ENCODE results near the gene TRABD. TPM values are rescaled to one million over a fixed set of nuclear protein-coding genes. Genes with fewer than 3 reads are reported as not detected.
"Not testable (repeated sequence)": the region's sequence is repeated elsewhere in the genome, so short reads cannot be mapped to it uniquely, and the experiment has no call there.

TRABD gene
- total RNA-seq, 1 donor from 2014 or later, result 40.3 TPM

DNA sequence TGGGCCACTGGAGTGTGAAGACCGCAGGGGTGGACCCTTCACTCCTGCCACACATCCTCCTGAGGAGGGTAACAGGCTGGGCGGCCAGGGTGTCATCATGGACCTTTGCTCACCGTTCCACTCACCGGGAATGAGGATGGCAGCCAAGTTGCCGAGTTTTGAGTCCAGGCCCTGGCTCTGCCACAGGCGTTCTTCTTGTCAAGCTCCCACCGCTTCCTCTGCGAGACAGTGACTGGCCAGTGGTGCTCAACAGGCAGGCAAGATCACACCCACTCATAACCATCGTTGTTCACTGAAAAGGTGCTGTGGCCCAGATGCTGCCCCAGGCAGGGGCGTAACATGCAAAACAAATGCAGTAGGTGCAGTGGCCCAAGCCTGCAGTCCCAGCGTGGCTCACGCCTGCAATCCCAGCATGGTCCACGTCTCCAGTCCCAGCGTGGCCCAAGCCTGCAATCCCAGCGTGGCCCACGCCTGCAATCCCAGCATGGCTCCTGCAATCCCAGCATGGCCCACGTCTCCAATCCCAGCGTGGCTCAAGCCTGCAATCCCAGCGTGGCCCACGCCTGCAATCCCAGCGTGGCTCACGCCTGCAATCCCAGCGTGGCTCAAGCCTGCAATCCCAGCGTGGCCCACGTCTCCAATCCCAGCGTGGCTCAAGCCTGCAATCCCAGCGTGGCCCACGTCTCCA lies 20.1 kb upstream of the TRABD start:
- DNase-seq (ENCODE audit: extremely low spot score in 2 of 2), result no peak
- intact Hi-C loops (cut with DNase I), result no loop called here
- no peak overlapping the region for H3K27ac ChIP-seq
- no peak overlapping the region for H3K4me3 ChIP-seq
- H3K4me1 ChIP-seq, result peaks cover 8% of the 10 kb centered on the region
- no peaks in the 10 kb centered on the region for H3K27me3 ChIP-seq
- H3K36me3 ChIP-seq, result no peaks in the 10 kb centered on the region
- no peaks in the 10 kb centered on the region for H3K9me3 ChIP-seq
- TF ChIP-seq POLR2A (IDR thresholded peaks at IDR 0.05) (no peak), POLR2AphosphoS5 (IDR thresholded peaks at IDR 0.05; ENCODE audit: insufficient read depth in 1 of 2, low read depth in 1 of 2) (no peak)
- TF ChIP-seq, protein P1, sequence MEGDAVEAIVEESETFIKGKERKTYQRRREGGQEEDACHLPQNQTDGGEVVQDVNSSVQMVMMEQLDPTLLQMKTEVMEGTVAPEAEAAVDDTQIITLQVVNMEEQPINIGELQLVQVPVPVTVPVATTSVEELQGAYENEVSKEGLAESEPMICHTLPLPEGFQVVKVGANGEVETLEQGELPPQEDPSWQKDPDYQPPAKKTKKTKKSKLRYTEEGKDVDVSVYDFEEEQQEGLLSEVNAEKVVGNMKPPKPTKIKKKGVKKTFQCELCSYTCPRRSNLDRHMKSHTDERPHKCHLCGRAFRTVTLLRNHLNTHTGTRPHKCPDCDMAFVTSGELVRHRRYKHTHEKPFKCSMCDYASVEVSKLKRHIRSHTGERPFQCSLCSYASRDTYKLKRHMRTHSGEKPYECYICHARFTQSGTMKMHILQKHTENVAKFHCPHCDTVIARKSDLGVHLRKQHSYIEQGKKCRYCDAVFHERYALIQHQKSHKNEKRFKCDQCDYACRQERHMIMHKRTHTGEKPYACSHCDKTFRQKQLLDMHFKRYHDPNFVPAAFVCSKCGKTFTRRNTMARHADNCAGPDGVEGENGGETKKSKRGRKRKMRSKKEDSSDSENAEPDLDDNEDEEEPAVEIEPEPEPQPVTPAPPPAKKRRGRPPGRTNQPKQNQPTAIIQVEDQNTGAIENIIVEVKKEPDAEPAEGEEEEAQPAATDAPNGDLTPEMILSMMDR (IDR thresholded peaks at IDR 0.05), result no peak

DNA sequence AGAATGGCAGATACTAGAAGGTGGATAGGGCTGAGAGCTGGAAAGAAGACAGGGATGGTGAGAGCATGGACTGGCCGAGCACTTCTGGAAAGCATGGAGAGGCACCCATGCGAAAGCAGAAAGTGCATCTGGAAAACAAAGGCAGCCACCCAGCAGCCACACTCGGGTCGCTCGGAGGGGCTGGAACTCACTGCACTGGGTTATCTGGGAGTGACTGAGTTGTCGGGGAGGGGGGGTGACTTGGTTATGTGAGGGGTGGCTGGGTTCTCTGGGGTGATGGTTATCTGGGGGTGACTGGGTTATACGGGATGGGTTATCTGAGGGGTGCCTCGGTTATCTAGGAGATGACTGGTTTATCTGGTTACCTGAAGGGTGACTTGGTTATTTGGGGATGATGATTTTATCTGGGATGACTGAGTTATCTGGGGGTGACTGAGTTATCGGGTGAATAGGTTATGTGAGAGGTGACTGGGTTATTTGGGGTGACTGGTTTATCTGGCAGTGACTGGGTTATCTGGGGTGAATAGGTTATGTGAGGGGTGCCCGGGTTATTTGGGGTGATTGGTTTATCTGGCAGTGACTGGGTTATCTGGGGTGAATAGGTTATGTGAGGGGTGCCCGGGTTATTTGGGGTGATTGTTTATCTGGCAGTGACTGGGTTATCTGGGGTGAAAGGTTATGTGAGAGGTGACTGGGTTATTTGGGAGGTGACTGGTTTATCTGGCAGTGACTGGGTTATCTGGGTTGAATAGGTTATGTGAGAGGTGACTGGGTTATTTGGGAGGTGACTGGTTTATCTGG lies 17.8 kb upstream of the TRABD start:
- Histone ChIP-seq H3K27ac (no peak overlapping the region), H3K36me3 (no peaks in the 10 kb centered on the region), H3K9me3 (no peaks in the 10 kb centered on the region), H3K4me3 (no peak overlapping the region), H3K4me1 (peaks cover 18% of the 10 kb centered on the region), H3K27me3 (no peaks in the 10 kb centered on the region)
- no peak for DNase-seq (ENCODE audit: extremely low spot score in 2 of 2)
- intact Hi-C loops (cut with DNase I), result no loop called here
- TF ChIP-seq, protein P1 (IDR thresholded peaks at IDR 0.05), result no peak
- TF ChIP-seq POLR2A (IDR thresholded peaks at IDR 0.05), result no peak
- TF ChIP-seq POLR2AphosphoS5 (IDR thresholded peaks at IDR 0.05; ENCODE audit: insufficient read depth in 1 of 2, low read depth in 1 of 2), result no peak

DNA sequence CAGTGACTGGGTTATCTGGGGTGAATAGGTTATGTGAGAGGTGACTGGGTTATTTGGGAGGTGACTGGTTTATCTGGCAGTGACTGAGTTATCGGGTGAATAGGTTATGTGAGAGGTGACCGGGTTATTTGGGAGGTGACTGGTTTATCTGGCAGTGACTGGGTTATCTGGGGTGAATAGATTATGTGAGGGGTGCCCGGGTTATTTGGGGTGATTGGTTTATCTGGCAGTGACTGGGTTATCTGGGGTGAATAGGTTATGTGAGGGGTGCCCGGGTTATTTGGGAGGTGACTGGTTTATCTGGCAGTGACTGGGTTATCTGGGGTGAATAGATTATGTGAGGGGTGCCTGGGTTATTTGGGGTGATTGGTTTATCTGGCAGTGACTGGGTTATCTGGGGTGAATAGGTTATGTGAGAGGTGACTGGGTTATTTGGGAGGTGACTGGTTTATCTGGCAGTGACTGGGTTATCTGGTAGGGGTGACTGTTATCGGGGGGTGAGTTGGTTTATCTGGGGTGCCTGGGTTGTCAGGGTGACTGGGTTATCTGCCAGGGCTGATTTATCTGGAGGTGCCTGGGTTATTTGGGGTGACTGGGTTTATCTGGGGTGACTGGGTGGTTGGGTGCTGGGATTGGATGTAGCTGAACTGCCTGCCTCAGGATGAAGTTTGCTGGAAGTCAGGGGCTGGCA lies 17.1 kb upstream of the TRABD start:
- intact Hi-C loops (cut with DNase I); H3K27ac ChIP-seq; H3K27me3 ChIP-seq; H3K9me3 ChIP-seq; DNase-seq (ENCODE audit: extremely low spot score in 2 of 2); H3K4me3 ChIP-seq; H3K36me3 ChIP-seq: not testable (repeated sequence)
- H3K4me1 ChIP-seq, result peaks cover 18% of the 10 kb centered on the region

DNA sequence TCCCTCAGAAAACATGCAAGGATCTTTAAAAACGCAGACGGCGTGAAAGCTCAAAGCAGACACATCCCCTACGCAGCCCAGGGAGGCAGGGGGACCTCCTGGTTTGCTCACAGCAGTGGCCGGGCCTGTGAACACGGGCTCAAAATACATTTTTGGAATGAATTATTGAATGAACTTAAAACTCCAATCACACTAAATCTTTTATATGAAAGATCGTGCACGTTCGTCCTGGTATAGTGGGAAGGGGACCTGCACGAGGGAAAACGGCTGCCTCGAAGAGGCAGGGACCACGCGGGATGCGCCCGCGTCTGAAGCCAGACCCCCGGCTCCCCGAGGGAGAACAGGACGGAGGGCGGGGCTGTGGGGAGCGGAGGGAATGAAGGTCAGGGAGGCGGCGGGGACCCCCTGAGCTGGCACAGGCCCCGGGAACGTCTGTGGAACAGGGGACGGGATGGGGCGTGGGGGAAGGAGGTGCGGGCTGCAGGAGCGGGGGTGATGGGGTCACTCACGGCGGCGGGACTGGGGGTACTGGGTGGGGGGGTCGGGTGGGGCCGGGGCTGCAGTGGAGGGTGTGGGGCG lies 16.4 kb upstream of the TRABD start:
- intact Hi-C loops (cut with DNase I), result no loop called here
- DNase-seq (ENCODE audit: extremely low spot score in 2 of 2), result no peak
- H3K36me3 ChIP-seq, result no peaks in the 10 kb centered on the region
- no peak for TF ChIP-seq POLR2AphosphoS5 (IDR thresholded peaks at IDR 0.05; ENCODE audit: insufficient read depth in 1 of 2, low read depth in 1 of 2)
- TF ChIP-seq, protein P1 (IDR thresholded peaks at IDR 0.05), result no peak
- no peaks in the 10 kb centered on the region for H3K9me3 ChIP-seq
- H3K4me1 ChIP-seq, result peaks cover 18% of the 10 kb centered on the region
- peak overlapping the region; percentile 47 to 71 for H3K4me3 ChIP-seq
- H3K27ac ChIP-seq, result peak overlapping the region; percentile 27
- H3K27me3 ChIP-seq, result no peaks in the 10 kb centered on the region

DNA sequence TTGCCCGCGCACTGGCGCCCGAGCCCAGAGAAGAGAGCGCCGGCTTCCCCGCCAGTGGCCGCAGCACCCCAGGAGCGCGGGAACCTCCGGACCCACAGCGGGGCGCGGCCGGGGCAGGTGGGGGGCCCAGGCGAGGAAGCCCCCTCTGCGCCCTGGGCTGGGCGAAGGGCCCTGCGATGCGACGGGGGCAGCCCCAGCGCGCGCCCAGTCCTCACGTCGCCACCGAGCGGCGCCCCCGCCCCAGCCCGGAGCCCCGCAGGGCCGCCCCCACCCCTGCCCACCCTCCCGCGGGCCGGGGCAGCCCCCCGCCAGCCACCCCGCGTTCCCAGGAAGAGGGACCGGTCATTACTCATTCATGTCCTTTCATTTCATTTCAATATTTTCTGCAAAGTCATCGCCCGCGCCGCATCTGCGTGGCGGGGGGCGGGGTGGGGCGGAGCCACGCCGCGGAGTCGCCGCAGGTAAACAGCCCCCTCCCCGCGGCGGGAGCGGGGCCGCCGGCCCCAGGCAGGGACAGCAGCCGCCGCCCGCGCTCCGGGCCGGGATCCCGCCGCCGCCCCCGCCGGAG lies 15.9 kb upstream of the TRABD start:
- no peak for DNase-seq (ENCODE audit: extremely low spot score in 2 of 2)
- H3K4me1 ChIP-seq, result peaks cover 18% of the 10 kb centered on the region
- no peaks in the 10 kb centered on the region for H3K9me3 ChIP-seq
- intact Hi-C loops (cut with DNase I), result loop anchor here (5.0 kb wide), 1 partner anchor 958 kb away; no protein-coding TSS in a partner anchor
- H3K27me3 ChIP-seq, result no peaks in the 10 kb centered on the region
- peak overlapping the region; percentile 27 for H3K27ac ChIP-seq
- H3K36me3 ChIP-seq, result no peaks in the 10 kb centered on the region
- TF ChIP-seq, protein P1 (IDR thresholded peaks at IDR 0.05), result no peak
- TF ChIP-seq POLR2AphosphoS5 (IDR thresholded peaks at IDR 0.05; ENCODE audit: insufficient read depth in 1 of 2, low read depth in 1 of 2) (no peak), POLR2A (IDR thresholded peaks at IDR 0.05) (no peak)
- H3K4me3 ChIP-seq, result peak overlapping the region; percentile 47 to 71

Measured in vagina (tissue), 2 donors.